ENCODE data around the gene ZNF415.
"Not testable (repeated sequence)": the region's sequence is repeated elsewhere in the genome, so short reads cannot be mapped to it uniquely, and the experiment has no call there.

ZNF415 gene

GRCh38 chr19:53140351-53140750, 7.6 kb upstream of the ZNF415 start:
- H3K9me3 ChIP-seq (ENCODE audit: severe bottlenecking), result peaks cover 35% of the 10 kb centered on the region
- H3K36me3 ChIP-seq, result peaks cover 45% of the 10 kb centered on the region

GRCh38 chr19:53136432-53136831, 3.7 kb upstream of the ZNF415 start:
- TF ChIP-seq CTCF (IDR thresholded peaks at IDR 0.05; ENCODE audit: low read depth, low read length), result no peak
- Histone ChIP-seq H3K9me3 (ENCODE audit: severe bottlenecking) (peaks cover 17% of the 10 kb centered on the region), H3K4me3 (ENCODE audit: low read depth, low read length) (no peak overlapping the region)

More at GRCh38 chr19:53140351-53140750, 7.6 kb upstream of the ZNF415 start:
- no peak for DNase-seq
- Histone ChIP-seq H3K27ac (no peak overlapping the region), H3K27me3 (ENCODE audit: insufficient read depth, low read depth, severe bottlenecking) (no peaks in the 10 kb centered on the region), H3K4me3 (ENCODE audit: low read depth, low read length) (no peak overlapping the region)
- no peak for TF ChIP-seq CTCF (IDR thresholded peaks at IDR 0.05; ENCODE audit: low read depth, low read length)

DNA sequence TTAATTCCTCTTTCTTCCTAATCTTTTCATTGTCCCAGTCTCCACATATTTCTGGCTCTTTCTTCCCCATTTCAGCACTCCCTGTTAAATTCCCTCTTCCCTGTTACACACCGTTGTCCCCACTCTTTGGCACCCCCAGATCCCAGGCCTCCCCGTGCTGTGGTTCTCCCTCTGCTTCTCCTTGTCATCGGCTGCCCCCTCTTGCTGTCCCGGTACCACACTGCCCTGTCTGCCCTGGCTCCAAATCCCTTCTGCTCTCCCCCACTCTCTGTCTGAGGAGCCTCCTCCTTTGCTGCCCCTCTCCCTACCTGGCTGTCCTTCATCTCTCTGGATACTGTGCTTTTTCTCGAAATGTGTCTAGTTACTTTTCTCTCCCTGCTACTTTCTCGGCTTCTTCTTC, 983 bp downstream of the ZNF415 start:
- H3K9me3 ChIP-seq (ENCODE audit: severe bottlenecking), result no peaks in the 10 kb centered on the region
- no peak for TF ChIP-seq CTCF (IDR thresholded peaks at IDR 0.05; ENCODE audit: low read depth, low read length)
- no peaks in the 10 kb centered on the region for H3K36me3 ChIP-seq
- no peak overlapping the region for H3K27ac ChIP-seq
- no peaks in the 10 kb centered on the region for H3K27me3 ChIP-seq (ENCODE audit: insufficient read depth, low read depth, severe bottlenecking)
- no peak for DNase-seq
- H3K4me3 ChIP-seq (ENCODE audit: low read depth, low read length), result peak overlapping the region; percentile 78

More at GRCh38 chr19:53136432-53136831, 3.7 kb upstream of the ZNF415 start:
- H3K27me3 ChIP-seq (ENCODE audit: insufficient read depth, low read depth, severe bottlenecking), result no peaks in the 10 kb centered on the region
- no peak overlapping the region for H3K27ac ChIP-seq
- no peak for DNase-seq
- peaks cover 14% of the 10 kb centered on the region for H3K36me3 ChIP-seq

- TF ChIP-seq CTCF (IDR thresholded peaks at IDR 0.05; ENCODE audit: low read depth, low read length), result no peak
- H3K9me3 ChIP-seq (ENCODE audit: severe bottlenecking), result no peaks in the 10 kb centered on the region
- DNase-seq, result no peak
- no peaks in the 10 kb centered on the region for H3K36me3 ChIP-seq
- no peak overlapping the region for H3K27ac ChIP-seq
- no peak overlapping the region for H3K4me3 ChIP-seq (ENCODE audit: low read depth, low read length)
- no peaks in the 10 kb centered on the region for H3K27me3 ChIP-seq (ENCODE audit: insufficient read depth, low read depth, severe bottlenecking)
Measured at GRCh38 chr19:53131085-53131590, 1.6 kb downstream of the ZNF415 start.

GRCh38 chr19:53130506-53130905, 2.2 kb downstream of the ZNF415 start:
- no peak for TF ChIP-seq CTCF (IDR thresholded peaks at IDR 0.05; ENCODE audit: low read depth, low read length)
- no peaks in the 10 kb centered on the region for H3K36me3 ChIP-seq
- H3K27me3 ChIP-seq (ENCODE audit: insufficient read depth, low read depth, severe bottlenecking), result no peaks in the 10 kb centered on the region
- H3K9me3 ChIP-seq (ENCODE audit: severe bottlenecking), result no peaks in the 10 kb centered on the region
- DNase-seq, result no peak
- no peak overlapping the region for H3K4me3 ChIP-seq (ENCODE audit: low read depth, low read length)
- H3K27ac ChIP-seq, result no peak overlapping the region

DNA sequence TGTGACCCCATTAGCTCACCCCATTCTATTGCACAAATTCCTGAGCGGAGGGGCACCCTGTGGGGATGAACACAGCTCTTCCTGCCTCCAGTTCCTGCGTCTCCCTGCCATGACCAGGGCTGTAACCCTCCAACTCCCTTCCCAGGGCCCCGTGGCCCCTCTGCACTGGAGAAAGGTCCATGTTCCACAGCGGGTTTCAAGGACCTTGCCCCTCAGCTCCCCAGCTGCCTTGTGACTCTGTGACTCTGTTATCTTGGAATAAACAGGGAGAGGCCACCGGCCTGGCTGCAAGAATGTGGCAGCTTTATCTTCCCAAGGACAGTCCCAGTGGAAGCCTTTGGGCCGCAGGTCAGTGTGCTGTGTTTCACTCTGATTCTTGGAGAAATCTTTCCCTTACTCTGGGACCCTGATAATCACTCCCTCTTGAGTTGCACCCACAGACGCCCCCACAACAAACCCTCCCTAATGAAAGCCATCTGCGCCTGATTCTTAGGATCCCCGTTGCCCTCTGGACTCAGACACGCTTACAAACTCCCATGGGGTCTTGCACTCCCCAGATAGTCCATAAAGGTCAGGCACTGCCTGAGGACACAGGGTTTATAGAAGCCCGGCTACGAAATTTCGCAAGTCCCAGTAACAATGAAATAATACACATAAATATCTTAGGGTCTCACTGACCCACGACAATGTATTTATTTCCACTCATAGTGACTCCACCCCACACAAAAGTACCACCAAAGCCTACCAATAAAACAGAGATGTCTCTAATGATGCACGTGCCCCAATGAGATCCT, 5.8 kb downstream of the ZNF415 start:
- H3K27me3 ChIP-seq (ENCODE audit: insufficient read depth, low read depth, severe bottlenecking); H3K36me3 ChIP-seq; H3K4me3 ChIP-seq (ENCODE audit: low read depth, low read length); H3K27ac ChIP-seq; DNase-seq; H3K9me3 ChIP-seq (ENCODE audit: severe bottlenecking): not testable (repeated sequence)
